ENCODE results near the gene CD2BP2.
"Not testable (repeated sequence)": the region's sequence is repeated elsewhere in the genome, so short reads cannot be mapped to it uniquely, and the experiment has no call there.

Gene CD2BP2

DNA sequence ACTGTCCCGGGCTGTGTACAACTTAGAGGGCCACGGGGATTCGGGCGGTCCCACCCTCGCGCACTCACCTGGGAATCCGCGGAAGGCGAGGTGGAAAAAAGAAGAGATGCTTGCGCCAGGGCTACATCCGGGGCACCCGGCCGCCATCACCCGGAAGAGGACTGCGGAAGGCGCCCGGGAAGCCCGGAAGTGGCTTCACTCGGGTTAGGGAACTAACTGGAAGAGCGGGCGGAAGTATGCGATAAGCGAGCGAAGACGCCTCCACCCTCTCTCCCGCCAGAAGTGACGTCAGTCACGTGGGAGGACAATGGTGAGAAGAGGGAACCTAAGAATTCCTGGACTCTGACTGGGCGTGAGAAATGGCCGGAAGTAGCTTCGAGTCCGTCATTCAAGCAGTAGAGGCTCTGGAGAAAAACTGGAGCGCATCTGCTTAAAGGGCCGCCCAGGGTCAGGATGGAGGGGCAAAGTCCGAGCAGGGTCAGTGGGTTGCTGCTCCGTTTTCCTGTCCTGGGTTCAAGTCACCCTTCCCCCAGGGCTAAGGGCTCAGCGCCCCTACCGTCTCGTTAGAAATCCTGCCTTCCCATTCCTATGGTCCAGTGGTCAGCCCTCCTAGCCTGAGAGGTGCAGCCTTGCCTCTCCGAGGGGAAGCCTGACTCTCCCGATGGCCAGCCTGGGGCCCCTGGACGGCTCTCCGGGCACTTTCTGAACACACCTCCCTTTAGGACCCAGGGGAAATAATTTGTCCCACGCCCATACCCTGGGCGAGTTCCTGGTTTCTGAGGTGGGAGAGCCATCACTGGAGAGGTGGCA is at the start of gene CD2BP2:
Gene CD2BP2 (minus strand): TSS at position 165 of the 810 bp plus-strand sequence. CDS start 627 bp downstream, outside the sequence.
- peak; percentile 69 to 74 for DNase-seq (ENCODE audit: low read depth in 2 of 2)

- no peak for DNase-seq (ENCODE audit: low read depth in 2 of 2)
These were observed 46.8 kb upstream of the CD2BP2 start for GRCh38 chr16:30401768-30402425.

- DNase-seq (ENCODE audit: low read depth in 2 of 2): no peak
These were observed 44.5 kb upstream of the CD2BP2 start for GRCh38 chr16:30399435-30400186.

- DNase-seq (ENCODE audit: low read depth in 2 of 2): no peak
These were observed 43.7 kb upstream of the CD2BP2 start for GRCh38 chr16:30398661-30399434.

DNA sequence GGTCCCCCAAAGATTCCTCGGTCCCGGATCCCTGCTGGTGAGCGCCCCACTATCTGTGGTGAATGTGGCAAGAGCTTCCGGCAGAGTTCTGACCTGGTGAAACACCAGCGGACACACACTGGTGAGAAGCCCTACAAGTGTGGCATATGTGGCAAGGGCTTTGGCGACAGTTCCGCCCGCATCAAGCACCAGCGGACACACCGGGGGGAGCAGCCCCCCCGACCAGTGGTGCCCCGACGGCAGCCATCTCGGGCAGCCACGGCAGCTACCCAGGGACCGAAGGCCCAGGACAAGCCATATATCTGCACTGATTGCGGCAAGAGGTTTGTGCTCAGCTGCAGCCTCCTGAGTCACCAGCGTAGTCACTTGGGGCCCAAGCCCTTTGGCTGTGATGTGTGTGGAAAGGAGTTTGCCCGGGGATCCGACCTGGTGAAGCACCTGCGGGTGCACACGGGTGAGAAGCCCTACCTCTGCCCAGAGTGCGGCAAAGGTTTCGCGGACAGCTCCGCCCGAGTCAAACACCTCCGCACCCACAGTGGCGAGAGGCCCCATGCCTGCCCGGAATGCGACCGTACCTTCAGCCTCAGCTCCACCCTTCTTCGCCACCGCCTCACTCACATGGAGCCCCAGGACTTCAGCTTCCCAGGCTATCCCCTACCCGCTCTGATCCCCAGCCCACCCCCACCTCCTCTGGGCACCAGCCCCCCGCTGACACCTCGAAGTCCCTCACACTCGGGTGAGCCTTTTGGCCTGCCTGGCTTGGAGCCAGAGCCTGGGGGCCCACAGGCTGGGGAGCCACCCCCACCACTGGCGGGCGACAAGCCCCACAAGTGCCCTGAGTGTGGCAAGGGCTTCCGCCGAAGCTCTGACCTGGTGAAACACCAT is 42.9 kb upstream of the CD2BP2 start:
- DNase-seq (ENCODE audit: low read depth in 2 of 2): no peak

GRCh38 chr16:30397056-30397455 is 41.9 kb upstream of the CD2BP2 start:
- no peak for DNase-seq (ENCODE audit: low read depth in 2 of 2)

GRCh38 chr16:30396627-30397026 is 41.5 kb upstream of the CD2BP2 start:
- DNase-seq (ENCODE audit: low read depth in 2 of 2): not testable (repeated sequence)

- no peak for DNase-seq (ENCODE audit: low read depth in 2 of 2)
These were observed 41.0 kb upstream of the CD2BP2 start for GRCh38 chr16:30395992-30396585.

- DNase-seq (ENCODE audit: low read depth in 2 of 2): no peak
These were observed 40.3 kb upstream of the CD2BP2 start, which contains the start of gene ZNF48 for GRCh38 chr16:30395155-30395991. Gene ZNF48, plus strand, starts transcription at chr16:30395420. Its CDS starts 375 bp downstream, at chr16:30395795.

GRCh38 chr16:30394592-30395154 is 39.6 kb upstream of the CD2BP2 start:
- no peak for DNase-seq (ENCODE audit: low read depth in 2 of 2)

DNA sequence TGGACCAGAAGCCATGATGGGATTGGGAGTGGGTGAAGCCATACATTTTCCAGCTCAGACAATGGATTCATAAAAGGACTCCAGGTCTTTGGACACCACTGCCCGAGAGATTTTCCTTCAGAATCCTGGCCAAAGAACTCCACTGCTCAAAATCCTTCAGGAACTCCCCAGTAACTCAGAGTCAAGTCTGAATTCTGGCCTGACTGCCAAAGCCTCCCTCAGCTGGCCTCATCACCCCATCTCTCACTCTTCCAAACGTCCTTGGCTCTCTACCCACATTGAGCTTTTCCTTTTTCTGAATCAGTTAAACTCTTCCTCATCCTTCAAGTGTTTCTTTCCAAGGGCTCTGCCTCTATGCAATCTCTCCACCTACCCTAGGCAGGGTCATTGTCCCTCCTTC is 28.4 kb upstream of the CD2BP2 start:
- no peak for DNase-seq (ENCODE audit: low read depth in 2 of 2)

DNA sequence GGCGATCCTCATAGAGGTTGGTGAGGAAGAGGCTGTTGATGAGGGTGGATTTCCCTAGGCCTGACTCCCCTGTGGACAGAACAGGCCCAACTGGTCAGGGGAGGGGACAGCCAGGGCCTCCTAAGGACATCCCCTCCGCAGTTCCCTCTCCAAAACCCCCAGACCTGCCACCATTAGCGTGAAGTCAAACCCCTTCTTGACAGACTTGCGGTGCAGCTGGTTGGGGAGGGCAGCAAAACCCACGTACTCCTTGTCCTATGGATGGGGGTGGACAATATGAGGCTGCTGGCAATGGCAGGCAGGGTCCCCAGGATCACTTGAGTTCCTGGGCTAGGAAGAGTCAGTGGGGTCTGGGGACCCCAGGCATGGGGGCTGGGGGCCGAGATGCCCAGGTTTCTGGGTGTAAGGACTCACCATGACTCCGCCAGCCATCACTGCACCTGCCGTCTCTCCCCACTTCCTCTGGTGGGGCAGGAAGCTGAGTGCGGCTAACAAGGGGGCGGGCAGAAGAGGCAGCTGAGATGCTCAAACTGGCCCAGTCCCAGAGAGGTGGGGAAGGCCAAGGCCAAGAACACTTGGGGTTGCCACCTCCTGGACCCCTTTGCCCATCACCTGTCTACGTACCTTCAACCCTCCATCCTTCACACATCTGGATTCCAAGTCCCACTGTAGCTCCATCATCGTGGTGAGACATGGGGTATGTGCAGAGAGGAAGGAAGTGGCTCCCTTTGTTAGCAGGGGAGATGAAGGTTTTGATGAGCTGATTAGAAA is 27.2 kb upstream of the CD2BP2 start, which contains the start of gene SEPTIN1:
Gene SEPTIN1 (minus strand): TSS at position 451 of the 771 bp plus-strand sequence. CDS start 19 bp downstream, at position 432.
- DNase-seq (ENCODE audit: low read depth in 2 of 2): peak; percentile 51 to 55

DNA sequence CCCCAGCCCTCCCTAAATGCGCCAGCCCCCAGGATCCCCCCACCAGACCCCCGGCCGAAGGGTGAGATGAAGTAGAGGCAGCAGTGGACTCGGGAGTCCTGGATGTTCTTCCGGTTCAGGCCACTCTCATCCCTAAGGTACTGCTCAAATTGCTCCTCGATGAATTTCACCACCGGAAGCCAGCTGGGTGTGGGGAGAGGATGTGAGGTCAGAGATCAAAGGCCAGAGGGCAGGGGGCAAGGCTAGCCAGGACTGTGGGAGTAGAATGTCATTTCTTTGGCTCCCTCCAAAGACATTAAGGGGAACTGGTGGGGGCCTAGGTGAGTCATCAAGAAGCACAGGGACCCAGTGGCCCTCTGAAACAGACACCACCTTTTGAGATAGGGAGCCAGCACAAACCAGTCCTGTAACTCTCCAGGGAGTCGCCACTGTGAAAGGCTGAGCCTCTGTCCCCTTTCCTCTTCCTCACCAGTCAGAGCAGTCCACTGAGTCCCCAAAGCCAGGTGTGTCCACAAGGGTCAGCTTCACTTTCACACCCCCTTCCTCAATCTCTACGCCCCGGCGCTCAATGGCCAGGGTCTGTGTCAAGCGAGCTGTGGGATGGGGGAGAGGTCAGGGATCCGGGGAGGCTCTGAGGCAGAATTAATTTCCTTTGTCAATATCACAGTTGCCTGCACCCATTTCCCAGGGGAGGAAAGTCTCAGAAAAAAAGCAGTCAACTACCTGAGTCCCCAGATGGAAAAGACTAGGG is 26.4 kb upstream of the CD2BP2 start:
- no peak for DNase-seq (ENCODE audit: low read depth in 2 of 2)

GRCh38 chr16:30380803-30381208 is 25.7 kb upstream of the CD2BP2 start:
- no peak for DNase-seq (ENCODE audit: low read depth in 2 of 2)

GRCh38 chr16:30380072-30380802 is 25.1 kb upstream of the CD2BP2 start:
- no peak for DNase-seq (ENCODE audit: low read depth in 2 of 2)

DNA sequence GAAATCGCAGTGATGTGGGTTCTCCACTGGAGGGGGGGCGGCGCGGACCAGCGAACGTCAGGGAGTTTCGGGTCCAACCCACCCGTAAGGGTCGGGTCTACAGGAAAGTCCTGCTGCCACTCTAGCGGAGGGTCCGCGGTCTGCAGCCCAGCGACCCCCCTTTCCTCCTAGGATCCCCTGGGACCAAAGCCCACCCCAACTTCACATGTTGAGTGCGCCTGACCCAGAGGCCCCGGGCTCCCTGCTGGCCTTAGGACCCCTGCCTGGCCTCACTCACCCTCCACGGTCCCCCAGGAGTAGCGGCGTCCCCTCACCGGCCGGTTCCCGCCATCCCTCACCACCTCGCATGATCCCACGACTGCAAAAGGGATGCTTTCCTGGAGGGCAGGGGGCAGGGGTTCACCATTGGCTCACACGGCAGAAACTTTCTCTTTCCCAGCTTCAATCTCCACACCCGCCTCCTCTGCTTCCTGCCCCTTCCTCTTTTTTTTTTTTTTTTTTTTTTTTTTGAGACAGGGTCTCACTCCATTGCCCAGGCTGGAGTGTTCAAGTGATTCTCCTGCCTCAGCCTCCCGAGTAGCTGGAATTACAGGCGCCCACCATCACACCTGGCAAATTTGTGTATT is 24.2 kb upstream of the CD2BP2 start:
- DNase-seq (ENCODE audit: low read depth in 2 of 2): no peak
